H1 (cell line): Measurements from ENCODE around the gene SRRM5. TPM values are rescaled to one million over a fixed set of nuclear protein-coding genes. Genes with fewer than 3 reads are reported as not detected.

Experiments used
- CTCF ChIA-PET: fragments of 300-600 bp; sonication (Branson Sonifier 250); formaldehyde crosslinking; loops from one replicate; lab custom pipeline; 2021; ENCODE audit not compliant: partially characterized antibody; lab: Charles Lee
- POLR2A ChIA-PET: fragments of 300-600 bp; sonication (Branson Sonifier 250); formaldehyde crosslinking; loops from one replicate; lab custom pipeline; 2021; ENCODE audit warnings: inconsistent platforms; ENCODE audit not compliant: partially characterized antibody; lab: Charles Lee
- DNase-seq, 2 experiments: peaks; one replicate each; pipeline versions ENCODE4 v3.0.0 to v3.0.0-alpha.2; 2010 to 2022; ENCODE audit warnings: low spot score in 2 of 2, low read depth in 1 of 2, mixed read lengths in 1 of 2
- FAIRE-seq: peaks from 2 replicates; lab custom pipeline; 2011; peaks lifted over from hg19 to GRCh38; lab: Jason Lieb, UNC
- H2AFZ ChIP-seq: 2 replicates; pipeline ENCODE4 v1.8.1; 2012; ENCODE audit warnings: low read length, inconsistent platforms
- H2AK5ac ChIP-seq: 2 replicates; pipeline ENCODE4 v1.6.1; 2013; ENCODE audit warnings: low read depth, low read length
- H2BK120ac ChIP-seq: replicated peaks from 2 replicates; pipeline ENCODE3; 2013; ENCODE audit warnings: low read depth, low read length, inconsistent platforms
- H2BK12ac ChIP-seq: 2 replicates; pipeline ENCODE4 v1.6.1; 2013; ENCODE audit warnings: low read depth, low read length
- H2BK15ac ChIP-seq: 2 replicates; pipeline ENCODE4 v1.6.1; 2013; ENCODE audit warnings: low read length
- H2BK20ac ChIP-seq: 2 replicates; pipeline ENCODE4 v1.6.1; 2013; ENCODE audit warnings: low read length
- H2BK5ac ChIP-seq: 2 replicates; pipeline ENCODE4 v1.6.1; 2013; ENCODE audit warnings: low read depth, low read length
- H3K14ac ChIP-seq: 2 replicates; pipeline ENCODE4 v1.6.1; 2013; ENCODE audit warnings: inconsistent platforms; ENCODE audit not compliant: insufficient read length
- H3K18ac ChIP-seq: 2 replicates; pipeline ENCODE4 v1.6.1; 2013; ENCODE audit warnings: low read length; ENCODE audit errors: extremely low read depth
- H3K23ac ChIP-seq: 2 replicates; pipeline ENCODE4 v1.6.1; 2013; ENCODE audit warnings: inconsistent platforms; ENCODE audit not compliant: insufficient read length
- H3K23me2 ChIP-seq: 2 replicates; pipeline ENCODE4 v1.6.1; 2013; ENCODE audit warnings: low read depth, low read length
- H3K27ac ChIP-seq: 2 replicates; pipeline ENCODE4 v1.6.1; 2011; ENCODE audit warnings: low read depth, low read length, inconsistent platforms
- H3K27me3 ChIP-seq, 4 experiments: replicated peaks in 1 of 4; 1 replicate in 1 of 4; 2 replicates in 3 of 4; pipeline versions ENCODE4 v1.6.1 to v1.8.1; 2011 to 2013; ENCODE audit warnings: low read length in 3 of 4, mild to moderate bottlenecking in 3 of 4, inconsistent platforms in 2 of 4, mixed read lengths in 2 of 4, moderate library complexity in 1 of 4; ENCODE audit not compliant: control insufficient read depth in 3 of 4, insufficient read depth in 3 of 4; ENCODE audit errors: extremely low read depth in 1 of 4
- H3K36me3 ChIP-seq, 4 experiments: 2 replicates each; pipeline versions ENCODE4 v1.6.1 to v1.8.1; 2011 to 2013; ENCODE audit warnings: mild to moderate bottlenecking in 4 of 4, low read length in 3 of 4, moderate library complexity in 2 of 4, control low read depth in 1 of 4, inconsistent platforms in 1 of 4; ENCODE audit not compliant: insufficient read depth in 4 of 4, control insufficient read depth in 2 of 4
- H3K4ac ChIP-seq: replicated peaks from 2 replicates; pipeline ENCODE3; 2013; ENCODE audit warnings: low read length, low read depth, mixed read lengths, inconsistent platforms; ENCODE audit not compliant: insufficient read length
- H3K4me1 ChIP-seq, 4 experiments: replicated peaks in 1 of 4; 1 replicate in 1 of 4; 2 replicates in 3 of 4; pipeline versions ENCODE4 v1.6.1 to v1.8.1; 2011 to 2013; ENCODE audit warnings: low read length in 3 of 4, inconsistent platforms in 2 of 4, mixed read lengths in 1 of 4; ENCODE audit not compliant: insufficient read depth in 4 of 4, control insufficient read depth in 3 of 4
- H3K4me2 ChIP-seq, 2 experiments: 2 replicates each; pipeline versions ENCODE4 v1.6.1 to v1.8.1; 2011 to 2013; ENCODE audit warnings: low read depth in 2 of 2, low read length in 2 of 2, control low read depth in 1 of 2, inconsistent platforms in 1 of 2, mild to moderate bottlenecking in 1 of 2; ENCODE audit not compliant: insufficient read depth in 1 of 2
- H3K4me3 ChIP-seq, 4 experiments: fragments of 200-600, 300-600 bp in 1 of 4; sonication (generic), shearing (Covaris generic), sonication (Bioruptor Twin) in 1 of 4; 2 replicates each; pipeline versions ENCODE4 v1.5.1 to v1.8.1; 2011 to 2016; ENCODE audit warnings: low read length in 4 of 4, low read depth in 3 of 4, control low read depth in 2 of 4, inconsistent platforms in 2 of 4, mild to moderate bottlenecking in 2 of 4, mixed read lengths in 1 of 4, moderate library complexity in 1 of 4; ENCODE audit not compliant: insufficient read depth in 2 of 4; ENCODE audit errors: extremely low read depth in 1 of 4
- H3K56ac ChIP-seq: replicated peaks from 2 replicates; pipeline ENCODE3; 2013; ENCODE audit warnings: low read depth, mild to moderate bottlenecking, mixed read lengths, low read length, inconsistent platforms; ENCODE audit not compliant: insufficient read length
- H3K79me1 ChIP-seq: 2 replicates; pipeline ENCODE4 v1.6.1; 2013; ENCODE audit warnings: low read depth, low read length, control low read depth
- H3K79me2 ChIP-seq, 2 experiments: 2 replicates each; pipeline versions ENCODE4 v1.6.1 to v1.8.1; 2012 to 2013; ENCODE audit warnings: low read length in 2 of 2, mild to moderate bottlenecking in 2 of 2, inconsistent platforms in 1 of 2; ENCODE audit not compliant: insufficient read depth in 2 of 2, control insufficient read depth in 1 of 2
- H3K9ac ChIP-seq, 4 experiments: replicated peaks in 1 of 4; 1 replicate in 1 of 4; 2 replicates in 3 of 4; pipeline versions ENCODE4 v1.6.1 to v1.8.1; 2011 to 2013; ENCODE audit warnings: low read depth in 3 of 4, low read length in 3 of 4, control low read depth in 2 of 4, mild to moderate bottlenecking in 2 of 4, moderate library complexity in 2 of 4, inconsistent platforms in 1 of 4; ENCODE audit errors: extremely low read depth in 1 of 4
- H3K9me3 ChIP-seq, 2 experiments: 2 replicates each; pipeline versions ENCODE4 v1.6.1 to v1.8.1; 2012 to 2013; ENCODE audit warnings: mild to moderate bottlenecking in 2 of 2, moderate library complexity in 2 of 2, control low read depth in 1 of 2, inconsistent platforms in 1 of 2, low read depth in 1 of 2, low read length in 1 of 2, mixed read lengths in 1 of 2; ENCODE audit not compliant: insufficient read depth in 2 of 2
- H4K20me1 ChIP-seq, 2 experiments: replicated peaks in 1 of 2; 2 replicates each; pipeline versions ENCODE3 to v1.8.1; 2011 to 2013; ENCODE audit warnings: inconsistent platforms in 2 of 2, low read length in 2 of 2, mild to moderate bottlenecking in 1 of 2; ENCODE audit not compliant: insufficient read depth in 2 of 2, control insufficient read depth in 1 of 2
- H4K5ac ChIP-seq: 2 replicates; pipeline ENCODE4 v1.6.1; 2013; ENCODE audit warnings: low read length, low read depth, mixed read lengths, inconsistent platforms; ENCODE audit not compliant: insufficient read length
- H4K8ac ChIP-seq: 2 replicates; pipeline ENCODE4 v1.8.0; 2013; ENCODE audit warnings: mild to moderate bottlenecking, moderate library complexity, low read length, inconsistent platforms; ENCODE audit not compliant: insufficient read depth; ENCODE audit errors: extremely low read depth
- H4K91ac ChIP-seq: replicated peaks from 2 replicates; pipeline ENCODE3; 2013; ENCODE audit warnings: low read length, mixed read lengths, inconsistent platforms; ENCODE audit not compliant: insufficient read length
- CTBP2 ChIP-seq: IDR thresholded peaks from 2 replicates; pipeline ENCODE4 v1.7.0; 2011; ENCODE audit warnings: borderline replicate concordance, mild to moderate bottlenecking, moderate library complexity, mixed read lengths, low read length; ENCODE audit not compliant: insufficient read depth, insufficient read length
- FOSL1 ChIP-seq: IDR thresholded peaks from 2 replicates; pipeline ENCODE4 v1.6.1; 2011; ENCODE audit warnings: mild to moderate bottlenecking, low read depth, low read length, moderate library complexity; ENCODE audit not compliant: insufficient read depth
- PHF8 ChIP-seq: fragments of 200-600 bp; sonication (generic); conservative IDR thresholded peaks from 2 replicates; pipeline ENCODE4 v1.7.1; 2012; ENCODE audit warnings: low read depth, mild to moderate bottlenecking, inconsistent platforms, low read length, moderate library complexity
- POU5F1 ChIP-seq: IDR thresholded peaks from 2 replicates; pipeline ENCODE4 v1.6.1; 2011; ENCODE audit warnings: low read depth, mild to moderate bottlenecking, low read length, moderate library complexity
- RXRA ChIP-seq: IDR thresholded peaks from 2 replicates; pipeline ENCODE4 v1.6.1; 2011; ENCODE audit warnings: low read depth, mild to moderate bottlenecking, low read length, moderate library complexity; ENCODE audit not compliant: insufficient read depth
- SIN3A ChIP-seq, 2 experiments: IDR thresholded peaks in 1 of 2; conservative IDR thresholded peaks in 1 of 2; 2 replicates each; pipeline ENCODE4 v1.6.1; 2011 to 2012; ENCODE audit warnings: low read length in 2 of 2, improper control_type of control experiment in 1 of 2, low read depth in 1 of 2, mild to moderate bottlenecking in 1 of 2
- SP1 ChIP-seq: IDR thresholded peaks from 2 replicates; pipeline ENCODE4 v1.6.1; 2011; ENCODE audit warnings: low read depth, low read length
- WGBS, 2 experiments: shearing (Covaris generic) in 1 of 2; methylation state at CpG; one replicate each; pipeline versions ENCODE4 v1.1.6 to v1.1.7; 2013 to 2015; ENCODE audit warnings: low lambda C conversion rate in 2 of 2, mixed read lengths in 2 of 2, inconsistent platforms in 1 of 2, low coverage in 1 of 2, missing lambda C conversion rate in 1 of 2; ENCODE audit not compliant: insufficient replicate concordance in 2 of 2, insufficient coverage in 1 of 2, insufficient read length in 1 of 2; ENCODE audit errors: extremely low coverage in 1 of 2, missing lambda C conversion rate in 1 of 2; 5-methylcytosine and 5-hydroxymethylcytosine counted together
- polyA plus RNA-seq, 7 experiments: library from polyadenylated mRNA; depleted of rRNA in 3 of 7; stranded (reverse) in 5 of 7; unstranded in 2 of 7; fragments of >200 nt in 5 of 7; fragments of 200-250 nt in 2 of 7; gene quantifications; 1 replicate in 5 of 7; 2 replicates in 1 of 7; 4 replicates in 1 of 7; pipeline versions ENCODE4 v1.2.1 to v1.2.3, GENCODE V29; 2011 to 2013; ENCODE audit warnings: missing spikeins in 2 of 7, mixed read lengths in 2 of 7
- total RNA-seq: library from RNA; stranded (reverse); fragmentation: NEBNext Ultra II Directional; extraction: Animal tissue kit (Norgen Biotek cat#: 25700); gene quantifications from 2 replicates; pipeline ENCODE4 v1.2.1, GENCODE V29; 2021
- TF ChIP-seq, protein P1 (sequence below): IDR thresholded peaks from 2 replicates; pipeline ENCODE4 v1.6.1; 2011; ENCODE audit warnings: low read depth, mild to moderate bottlenecking, low read length; ENCODE audit not compliant: insufficient read depth

Gene SRRM5
- total and polyA plus RNA-seq, 2 of the 8 experiments (the other 6 are each of a cell fraction or from before 2014, with no cell fraction given): 0.06 to 0.11 TPM

GRCh38 chr19:43658001-43658400, 46.1 kb downstream of the SRRM5 start:
- H3K79me1 ChIP-seq: no peaks in the 10 kb centered on the region; the same call in 1 of the 2 replicates
- FAIRE-seq: no peak
- H3K4me2 ChIP-seq: no peak overlapping the region
- H3K27ac ChIP-seq: no peak overlapping the region
- no peaks in the 10 kb centered on the region for H3K79me2 ChIP-seq
- no peak overlapping the region for H2BK12ac ChIP-seq
- no peak overlapping the region for H2BK20ac ChIP-seq
- no peak overlapping the region for H4K91ac ChIP-seq
- no peak overlapping the region for H4K5ac ChIP-seq
- DNase-seq: no peak
- CTCF ChIA-PET: interaction anchor here (0.8 to 2.7 kb wide), 3 partner anchors 11 to 103 kb away, joined by 3 to 7 read pairs (median 3); no protein-coding TSS in a partner anchor
- no peaks in the 10 kb centered on the region for H3K23me2 ChIP-seq
- no peak overlapping the region for H2BK120ac ChIP-seq
- no peak overlapping the region for H2BK15ac ChIP-seq
- no peak overlapping the region for H2BK5ac ChIP-seq
- H3K4ac ChIP-seq: no peak overlapping the region
- H3K27me3 ChIP-seq: no peaks in the 10 kb centered on the region
- no peak overlapping the region for H3K4me3 ChIP-seq
- peaks cover 0 to 4% of the 10 kb centered on the region in 2 experiments for H4K20me1 ChIP-seq
- no peak overlapping the region for H3K9ac ChIP-seq
- POLR2A ChIA-PET: interaction anchor here (1.1 to 1.6 kb wide), 2 partner anchors 10 to 89 kb away, joined by 3 to 6 read pairs; no protein-coding TSS in a partner anchor
- no peak overlapping the region for H3K18ac ChIP-seq
- no peak overlapping the region for H2AFZ ChIP-seq
- H2AK5ac ChIP-seq: no peak overlapping the region
- H3K36me3 ChIP-seq: peaks cover 2 to 26% (median 11%) of the 10 kb centered on the region in 4 experiments; a peak in 5 of 8 replicates
- no peaks in the 10 kb centered on the region for H3K9me3 ChIP-seq
- H3K4me1 ChIP-seq: no peaks in the 10 kb centered on the region
- no peak overlapping the region for H3K23ac ChIP-seq
- H3K14ac ChIP-seq: no peak overlapping the region
- H3K56ac ChIP-seq: no peak overlapping the region
- no peak overlapping the region for H4K8ac ChIP-seq
- WGBS, 2 experiments: 77% methylated on average over 2 of the region's 2 CpGs; no CpG with 5 or more reads in 1 of the 2 experiments
- TF ChIP-seq, protein P1, sequence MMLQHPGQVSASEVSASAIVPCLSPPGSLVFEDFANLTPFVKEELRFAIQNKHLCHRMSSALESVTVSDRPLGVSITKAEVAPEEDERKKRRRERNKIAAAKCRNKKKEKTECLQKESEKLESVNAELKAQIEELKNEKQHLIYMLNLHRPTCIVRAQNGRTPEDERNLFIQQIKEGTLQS: no peak
- TF ChIP-seq CTBP2 (no peak), SIN3A (conservative IDR thresholded peaks at IDR 0.05 in 1 of 2, IDR thresholded peaks at IDR 0.05 in 1 of 2; ENCODE audit: low read depth in 1 of 2, low read length in 2 of 2) (no peak), PHF8 (no peak), RXRA (no peak), POU5F1 (no peak), FOSL1 (no peak), SP1 (no peak)
